GM06990 (cell line): ENCODE data around the gene DGKZ.
"Not testable (repeated sequence)": the region's sequence is repeated elsewhere in the genome, so short reads cannot be mapped to it uniquely, and the experiment has no call there.

Experiments used
- DNase-seq: peaks from one replicate; pipeline ENCODE4 v3.0.0-alpha.2; 2011; ENCODE audit not compliant: insufficient read length; ENCODE audit errors: extremely low read depth
- H3K27me3 ChIP-seq: replicated peaks from 2 replicates; pipeline ENCODE4 v1.6.0; 2011; ENCODE audit warnings: low read length; ENCODE audit not compliant: control insufficient read depth, insufficient read depth
- H3K36me3 ChIP-seq: 2 replicates; pipeline ENCODE4 v1.5.1; 2011; ENCODE audit warnings: low read length; ENCODE audit not compliant: control insufficient read depth, insufficient read depth
- H3K4me3 ChIP-seq: replicated peaks from 2 replicates; pipeline ENCODE4 v1.5.1; 2011; ENCODE audit warnings: low read depth, mild to moderate bottlenecking, control low read depth, low read length
- CTCF ChIP-seq: IDR thresholded peaks from 2 replicates; pipeline ENCODE4 v1.5.1; 2011; ENCODE audit warnings: low read length, control low read depth, mild to moderate bottlenecking, inconsistent platforms; ENCODE audit not compliant: insufficient read depth, poor library complexity, severe bottlenecking

Gene DGKZ, protein sequence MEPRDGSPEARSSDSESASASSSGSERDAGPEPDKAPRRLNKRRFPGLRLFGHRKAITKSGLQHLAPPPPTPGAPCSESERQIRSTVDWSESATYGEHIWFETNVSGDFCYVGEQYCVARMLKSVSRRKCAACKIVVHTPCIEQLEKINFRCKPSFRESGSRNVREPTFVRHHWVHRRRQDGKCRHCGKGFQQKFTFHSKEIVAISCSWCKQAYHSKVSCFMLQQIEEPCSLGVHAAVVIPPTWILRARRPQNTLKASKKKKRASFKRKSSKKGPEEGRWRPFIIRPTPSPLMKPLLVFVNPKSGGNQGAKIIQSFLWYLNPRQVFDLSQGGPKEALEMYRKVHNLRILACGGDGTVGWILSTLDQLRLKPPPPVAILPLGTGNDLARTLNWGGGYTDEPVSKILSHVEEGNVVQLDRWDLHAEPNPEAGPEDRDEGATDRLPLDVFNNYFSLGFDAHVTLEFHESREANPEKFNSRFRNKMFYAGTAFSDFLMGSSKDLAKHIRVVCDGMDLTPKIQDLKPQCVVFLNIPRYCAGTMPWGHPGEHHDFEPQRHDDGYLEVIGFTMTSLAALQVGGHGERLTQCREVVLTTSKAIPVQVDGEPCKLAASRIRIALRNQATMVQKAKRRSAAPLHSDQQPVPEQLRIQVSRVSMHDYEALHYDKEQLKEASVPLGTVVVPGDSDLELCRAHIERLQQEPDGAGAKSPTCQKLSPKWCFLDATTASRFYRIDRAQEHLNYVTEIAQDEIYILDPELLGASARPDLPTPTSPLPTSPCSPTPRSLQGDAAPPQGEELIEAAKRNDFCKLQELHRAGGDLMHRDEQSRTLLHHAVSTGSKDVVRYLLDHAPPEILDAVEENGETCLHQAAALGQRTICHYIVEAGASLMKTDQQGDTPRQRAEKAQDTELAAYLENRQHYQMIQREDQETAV

DNA sequence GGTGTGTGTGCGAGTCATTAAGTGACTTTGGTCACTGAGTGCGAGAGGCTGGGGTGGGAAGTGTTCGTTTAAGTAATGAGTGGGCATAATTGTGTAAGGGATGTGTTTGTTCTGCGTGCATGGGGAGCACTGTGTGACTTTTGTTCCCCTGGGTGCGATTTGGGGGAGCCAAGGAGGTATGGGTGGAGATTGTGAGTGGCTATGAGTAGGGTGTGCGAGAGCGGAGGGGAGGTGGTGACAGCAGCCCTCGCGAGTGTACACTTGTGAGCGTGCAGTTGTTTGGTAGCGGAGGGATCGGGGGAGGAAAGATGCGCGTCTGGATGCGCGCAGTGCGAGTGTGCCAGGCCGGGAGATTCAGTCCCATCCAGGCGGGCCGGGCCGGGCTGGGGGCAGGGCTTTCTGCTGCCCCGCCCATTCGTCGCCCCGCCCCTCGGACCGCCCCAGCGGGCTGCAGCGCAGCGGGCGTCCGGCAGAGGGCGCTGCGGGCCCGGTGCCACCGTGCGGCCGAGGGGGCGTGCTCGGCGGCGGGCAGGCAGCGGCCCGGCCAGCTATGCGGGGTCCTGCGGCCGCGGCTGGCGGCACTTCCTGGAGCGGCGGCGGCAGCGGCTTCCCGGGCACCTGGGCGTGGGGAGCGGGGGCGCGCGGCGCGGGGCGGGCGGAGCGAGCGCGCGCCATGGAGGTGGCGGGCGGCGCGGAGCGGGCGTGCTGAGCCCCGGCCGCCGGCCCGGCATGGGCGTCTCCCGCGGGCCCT, at the start of gene DGKZ:
Gene DGKZ, plus strand, starts transcription at position 578 of the 751 bp plus-strand sequence. CDS start 197 bp downstream, outside the sequence.
- Histone ChIP-seq H3K36me3 (no peaks in the 10 kb centered on the region; the same call in 1 of the 2 replicates), H3K4me3 (peak within 1 kb of the TSS; percentile 98), H3K27me3 (no peaks in the 10 kb centered on the region)
- peak; percentile 90 for DNase-seq
- no peak for TF ChIP-seq CTCF

DNA sequence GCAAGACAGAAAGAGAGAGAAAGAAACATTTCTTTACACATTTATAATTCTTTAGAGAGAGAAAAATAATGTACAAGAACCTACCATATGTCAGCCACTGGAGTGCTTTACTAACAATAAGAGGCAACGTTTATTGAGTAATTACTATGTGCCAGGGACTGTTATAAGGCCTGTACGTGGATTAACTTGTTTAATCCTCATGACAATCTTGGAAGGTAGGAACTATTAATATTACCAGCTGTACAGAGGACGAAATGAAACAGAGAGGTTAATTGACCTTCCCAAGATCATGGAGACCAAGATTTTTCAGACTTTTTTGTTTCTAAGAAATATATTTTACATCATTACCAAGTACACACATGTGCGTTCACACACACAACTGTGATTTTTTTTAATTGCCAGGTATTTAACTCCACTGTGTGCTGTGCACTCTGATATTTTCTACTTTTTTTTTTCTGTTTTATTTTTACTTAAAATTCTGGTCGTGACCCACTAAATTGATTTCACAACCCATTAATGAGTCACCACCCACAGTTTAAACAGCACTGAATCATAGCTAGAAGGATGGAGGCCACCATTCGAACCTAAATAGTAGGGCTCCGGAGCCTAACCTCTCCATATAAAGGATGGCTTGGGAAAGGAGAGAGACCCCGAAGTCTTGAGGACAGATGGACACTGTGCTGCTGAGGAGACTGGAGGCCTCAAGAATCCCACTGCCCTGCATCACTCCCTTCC, 48.4 kb upstream of the DGKZ start:
- H3K4me3 ChIP-seq = no peak overlapping the region
- no peak for TF ChIP-seq CTCF
- DNase-seq = no peak

DNA sequence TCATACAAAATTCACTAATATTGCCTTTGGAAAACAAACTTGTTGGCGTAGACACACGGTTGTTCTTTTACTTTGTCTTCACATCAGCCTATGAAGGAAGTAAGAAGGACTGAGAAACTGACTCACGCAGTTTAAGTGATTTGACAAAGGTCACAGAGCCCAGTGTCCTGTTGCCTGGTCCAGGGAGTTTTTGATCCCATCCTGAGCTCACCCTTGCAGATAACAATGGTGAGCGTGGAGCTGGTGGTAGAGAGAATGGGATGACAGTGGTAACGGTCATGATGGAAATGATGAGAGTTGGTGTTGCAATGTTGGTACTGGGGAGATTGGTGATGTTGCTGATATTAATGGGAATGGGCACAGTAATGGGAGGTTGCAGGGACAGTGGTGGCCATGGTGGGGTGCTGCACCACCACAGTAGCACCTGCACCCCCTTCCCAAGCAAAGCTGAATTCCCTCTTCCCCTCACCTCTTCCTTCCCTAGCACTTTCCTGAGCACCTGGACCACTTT, 47.8 kb upstream of the DGKZ start:
- no peak for TF ChIP-seq CTCF
- no peaks in the 10 kb centered on the region for H3K27me3 ChIP-seq
- no peaks in the 10 kb centered on the region for H3K36me3 ChIP-seq
- no peak overlapping the region for H3K4me3 ChIP-seq
- DNase-seq = no peak

More for the DNA sequence above, 48.4 kb upstream of the DGKZ start:
- no peaks in the 10 kb centered on the region for H3K36me3 ChIP-seq
- no peaks in the 10 kb centered on the region for H3K27me3 ChIP-seq

- no peaks in the 10 kb centered on the region for H3K27me3 ChIP-seq
- no peak for DNase-seq
- no peak for TF ChIP-seq CTCF
- H3K4me3 ChIP-seq = no peak overlapping the region
- no peaks in the 10 kb centered on the region; the same call in 1 of the 2 replicates for H3K36me3 ChIP-seq
Observed at GRCh38 chr11:46300270-46300669, 47.0 kb upstream of the DGKZ start.

DNA sequence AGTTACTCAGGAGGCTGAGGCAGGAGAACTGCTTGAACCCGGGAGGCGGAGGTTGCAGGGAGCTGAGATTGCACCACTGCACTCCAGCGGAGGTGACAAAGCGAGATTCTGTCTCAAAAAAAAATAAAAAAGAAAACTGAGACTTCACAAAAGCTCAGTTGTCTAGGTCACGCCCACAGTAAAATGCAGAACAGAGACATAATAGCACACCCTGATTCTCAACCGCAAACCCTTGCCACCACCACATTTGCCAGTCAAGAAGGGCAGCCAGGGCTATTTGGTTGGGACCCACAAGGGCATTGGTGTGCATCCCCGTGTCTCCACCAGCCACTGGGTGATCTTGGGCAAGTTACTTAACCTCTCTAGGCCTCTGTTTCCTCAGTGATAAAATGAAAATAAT, 44.4 kb upstream of the DGKZ start:
- Histone ChIP-seq H3K4me3 (no peak overlapping the region), H3K36me3 (no peaks in the 10 kb centered on the region; the same call in 1 of the 2 replicates), H3K27me3 (no peaks in the 10 kb centered on the region)
- no peak for TF ChIP-seq CTCF
- peak; percentile 64 for DNase-seq

- DNase-seq, H3K27me3 ChIP-seq, H3K36me3 ChIP-seq, H3K4me3 ChIP-seq: not testable (repeated sequence)
Observed at GRCh38 chr11:46304036-46304435, 43.2 kb upstream of the DGKZ start.
